ENCODE data around the gene SIX4. TPM values are rescaled to one million over a fixed set of nuclear protein-coding genes. Genes with fewer than 3 reads are reported as not detected.

Gene SIX4
- total RNA-seq, 1 experiment from 2014 or later = 26.5 TPM

GRCh38 chr14:60680511-60680910 lies 43.6 kb downstream of the SIX4 start:
- no peak overlapping the region for H3K9ac ChIP-seq (ENCODE audit: extremely low read depth, insufficient read length, low read length)
- H3K23me2 ChIP-seq (ENCODE audit: insufficient read length, low read depth, low read length, poor library complexity, severe bottlenecking) = no peaks in the 10 kb centered on the region
- Mint-ChIP-seq H3K9me3 (peaks cover 2 to 3% of the 10 kb centered on the region in 2 experiments; a peak in 1 of 5 replicates), H3K36me3 (ENCODE audit: insufficient read depth in 1 of 3, low read depth in 3 of 3) (no peaks in the 10 kb centered on the region), H3K4me3 (no peak overlapping the region), H3K4me1 (peaks cover 31 to 34% of the 10 kb centered on the region in 2 experiments), H3K27me3 (ENCODE audit: low read depth) (peaks cover 4% of the 10 kb centered on the region), H3K27ac (no peak overlapping the region)
- WGBS (ENCODE audit: extremely low coverage, insufficient read length, low lambda C conversion rate) = no CpG with 5 or more reads among the region's 3 CpGs
- H3T11ph ChIP-seq (ENCODE audit: low read length) = no peak overlapping the region
- no peaks in the 10 kb centered on the region for H3K79me2 ChIP-seq (ENCODE audit: insufficient read depth, low read length)
- no peaks in the 10 kb centered on the region for H3K27me3 ChIP-seq (ENCODE audit: insufficient read depth, low read length)
- no peak for DNase-seq
- no peak overlapping the region for H2BK20ac ChIP-seq (ENCODE audit: low read depth, low read length, poor library complexity, severe bottlenecking)
- no peak overlapping the region for H3K56ac ChIP-seq (ENCODE audit: insufficient read length, low read depth, low read length)
- TF ChIP-seq CTCF (conservative IDR thresholded peaks at IDR 0.05) = no peak
- no peak overlapping the region for H2BK5ac ChIP-seq (ENCODE audit: insufficient read length, low read length)
- no peak overlapping the region for H3K23ac ChIP-seq (ENCODE audit: insufficient read length, low read depth, low read length)
- H3K14ac ChIP-seq (ENCODE audit: insufficient read depth, low read length) = no peak overlapping the region
- H2AK5ac ChIP-seq (ENCODE audit: insufficient read length, low read length) = no peak overlapping the region
- H4K5ac ChIP-seq (ENCODE audit: insufficient read length, low read depth, low read length) = no peak overlapping the region
- no peak overlapping the region for H3K27ac ChIP-seq (ENCODE audit: insufficient read length, low read depth, low read length)
- no peak overlapping the region for H3K4ac ChIP-seq (ENCODE audit: low read depth, low read length)
- no peaks in the 10 kb centered on the region for H3K79me1 ChIP-seq (ENCODE audit: insufficient read depth, low read depth, low read length, poor library complexity, severe bottlenecking)
- H4K8ac ChIP-seq (replicated peaks; ENCODE audit: insufficient read length, low read depth, low read length) = no peak overlapping the region
- H2AFZ ChIP-seq (ENCODE audit: low read length) = no peak overlapping the region
- H3K9me3 ChIP-seq (ENCODE audit: control insufficient read depth, low read depth, low read length) = no peaks in the 10 kb centered on the region
- H2BK120ac ChIP-seq (ENCODE audit: low read depth, low read length, poor library complexity, severe bottlenecking) = no peak overlapping the region
- H3K4me2 ChIP-seq (ENCODE audit: insufficient read depth, insufficient read length, low read length) = no peak overlapping the region
- no peak overlapping the region for H2BK12ac ChIP-seq (ENCODE audit: insufficient read length, low read depth, low read length)
- H3K4me1 ChIP-seq (ENCODE audit: insufficient read depth, low read length) = peaks cover 4% of the 10 kb centered on the region; the same call in 1 of the 2 replicates
- no peak overlapping the region for H4K91ac ChIP-seq (ENCODE audit: insufficient read length, low read depth, low read length)
- no peak overlapping the region for H3K18ac ChIP-seq (ENCODE audit: insufficient read length, low read depth, low read length)
- H2BK15ac ChIP-seq (ENCODE audit: low read depth, low read length) = no peak overlapping the region
- no peaks in the 10 kb centered on the region for H4K20me1 ChIP-seq (ENCODE audit: control insufficient read depth, insufficient read depth, insufficient read length)
